Osteocyte (in vitro differentiated cells): ENCODE data around the gene VGLL4. TPM values are rescaled to one million over a fixed set of nuclear protein-coding genes. Genes with fewer than 3 reads are reported as not detected.

Source experiments
- DNase-seq: peaks from one replicate; pipeline ENCODE4 v3.0.0; 2021; ENCODE audit warnings: mixed read lengths; ENCODE audit not compliant: unreplicated experiment; ENCODE audit errors: extremely low spot score
- H3K27ac Mint-ChIP-seq: one replicate; pipeline ENCODE4 v1.8.0; 2021; ENCODE audit warnings: mild to moderate bottlenecking, mixed read lengths; ENCODE audit not compliant: unreplicated experiment
- H3K27me3 Mint-ChIP-seq: one replicate; pipeline ENCODE4 v1.8.0; 2021; ENCODE audit warnings: mixed read lengths; ENCODE audit not compliant: unreplicated experiment
- H3K36me3 Mint-ChIP-seq: one replicate; pipeline ENCODE4 v1.8.0; 2021; ENCODE audit warnings: mixed read lengths; ENCODE audit not compliant: unreplicated experiment
- H3K4me1 Mint-ChIP-seq: one replicate; pipeline ENCODE4 v1.8.0; 2021; ENCODE audit warnings: mixed read lengths; ENCODE audit not compliant: unreplicated experiment
- H3K4me3 Mint-ChIP-seq: one replicate; pipeline ENCODE4 v1.8.0; 2021; ENCODE audit warnings: mild to moderate bottlenecking, moderate library complexity, mixed read lengths; ENCODE audit not compliant: unreplicated experiment
- H3K9me3 Mint-ChIP-seq: one replicate; pipeline ENCODE4 v1.8.0; 2021; ENCODE audit warnings: mixed read lengths; ENCODE audit not compliant: unreplicated experiment
- CTCF ChIP-seq: fragments of 200-600 bp; sonication (generic); IDR thresholded peaks from 2 replicates; pipeline ENCODE4 v1.5.0; 2021; ENCODE audit warnings: antibody characterized with exemption, mild to moderate bottlenecking, moderate library complexity
- total RNA-seq: library from RNA; stranded (reverse); gene quantifications from 2 replicates; pipeline ENCODE4 v1.2.1, GENCODE V29; 2021

The VGLL4 gene
- total RNA-seq, 1 donor from 2014 or later, result 139 TPM

DNA sequence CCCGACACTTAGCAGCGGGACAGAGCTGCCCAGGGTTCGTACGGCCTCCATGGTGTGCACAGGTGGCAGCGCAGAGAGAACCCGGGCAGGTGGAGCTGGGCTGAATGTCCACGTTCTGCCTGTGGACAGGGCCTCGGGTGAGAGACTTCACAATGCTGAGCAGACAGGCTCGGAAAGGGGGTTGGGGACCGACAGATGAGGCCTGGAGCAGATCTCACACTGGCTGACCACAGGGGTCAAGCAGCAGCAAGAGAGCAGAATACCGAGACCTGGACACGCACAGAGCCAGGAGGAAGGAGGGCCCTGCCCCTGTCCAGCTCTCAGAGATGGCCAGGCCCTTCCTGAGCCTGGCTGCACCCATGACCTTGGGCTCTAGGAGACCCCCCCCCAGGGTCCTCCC, 83.0 kb downstream of the VGLL4 start:
- no peak for TF ChIP-seq CTCF
- Mint-ChIP-seq H3K27me3 (no peaks in the 10 kb centered on the region), H3K36me3 (peaks cover 41% of the 10 kb centered on the region), H3K4me3 (no peak overlapping the region), H3K9me3 (no peaks in the 10 kb centered on the region), H3K4me1 (peaks cover 60% of the 10 kb centered on the region), H3K27ac (peak overlapping the region; percentile 69)
- DNase-seq, result no peak

- no peaks in the 10 kb centered on the region for H3K9me3 Mint-ChIP-seq
- peak overlapping the region; percentile 22 for H3K4me3 Mint-ChIP-seq
- no peak for TF ChIP-seq CTCF
- H3K4me1 Mint-ChIP-seq, result peaks cover 63% of the 10 kb centered on the region
- H3K27me3 Mint-ChIP-seq, result no peaks in the 10 kb centered on the region
- peaks cover 46% of the 10 kb centered on the region for H3K36me3 Mint-ChIP-seq
- no peak for DNase-seq
- peak overlapping the region; percentile 69 for H3K27ac Mint-ChIP-seq
Observed at GRCh38 chr3:11559816-11560633, 83.7 kb downstream of the VGLL4 start.

- H3K27ac Mint-ChIP-seq, result peak overlapping the region; percentile 69
- peaks cover 72% of the 10 kb centered on the region for H3K4me1 Mint-ChIP-seq
- H3K27me3 Mint-ChIP-seq, result no peaks in the 10 kb centered on the region
Observed at GRCh38 chr3:11558918-11559815, 84.5 kb downstream of the VGLL4 start.

DNA sequence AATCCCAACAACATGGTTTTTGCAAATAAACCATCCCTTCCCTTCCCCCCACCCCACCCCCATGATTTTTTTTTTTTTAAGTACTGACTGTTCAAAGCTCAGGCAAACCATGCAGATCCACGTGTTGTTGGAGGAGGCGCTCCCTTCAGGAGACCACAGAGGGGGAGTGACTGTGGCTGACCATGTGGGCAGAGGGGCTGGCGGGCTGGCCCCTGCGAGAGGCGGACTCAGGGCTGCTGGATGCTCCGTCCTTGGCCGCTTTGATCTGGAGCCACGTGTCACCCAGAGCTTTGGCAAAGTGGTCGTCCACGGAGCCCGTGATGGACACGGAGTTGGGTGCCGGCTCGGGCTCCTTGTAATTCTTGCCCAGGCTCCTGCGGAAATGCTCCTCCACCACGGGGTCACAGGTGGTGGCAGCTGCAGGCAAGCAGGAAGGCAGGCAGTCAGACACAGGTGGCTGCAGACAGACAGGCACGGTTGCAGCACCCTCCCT, 85.3 kb downstream of the VGLL4 start:
- DNase-seq, result no peak
- H3K9me3 Mint-ChIP-seq, result no peaks in the 10 kb centered on the region
- H3K36me3 Mint-ChIP-seq, result peaks cover 41% of the 10 kb centered on the region
- peaks cover 76% of the 10 kb centered on the region for H3K4me1 Mint-ChIP-seq
- no peak overlapping the region for H3K4me3 Mint-ChIP-seq
- H3K27ac Mint-ChIP-seq, result peak overlapping the region; percentile 79
- no peak for TF ChIP-seq CTCF
- H3K27me3 Mint-ChIP-seq, result no peaks in the 10 kb centered on the region

More at GRCh38 chr3:11558918-11559815, 84.5 kb downstream of the VGLL4 start:
- peaks cover 46% of the 10 kb centered on the region for H3K36me3 Mint-ChIP-seq
- no peaks in the 10 kb centered on the region for H3K9me3 Mint-ChIP-seq
- H3K4me3 Mint-ChIP-seq, result no peak overlapping the region
- TF ChIP-seq CTCF, result no peak
- DNase-seq, result no peak
